OCI-LY7 (cell line): ENCODE results near the gene GNLY. TPM values are rescaled to one million over a fixed set of nuclear protein-coding genes. Genes with fewer than 3 reads are reported as not detected.

Experiments used
- BruUV-seq: library from RNA; stranded (reverse); fragments of 400-500 nt; replicated peaks from 2 replicates; lab custom pipeline; 2021; lab: Mats Ljungman, UMichigan
- CTCF ChIA-PET: fragments of 300-600 bp; sonication (Branson Sonifier 250); formaldehyde crosslinking; loops from one replicate; lab custom pipeline; 2022; ENCODE audit warnings: antibody characterized with exemption; ENCODE audit not compliant: unreplicated experiment; lab: Charles Lee
- POLR2A ChIA-PET: fragments of 300-600 bp; sonication (Branson Sonifier 250); formaldehyde crosslinking; loops from one replicate; lab custom pipeline; 2022; ENCODE audit warnings: antibody characterized with exemption; lab: Charles Lee
- DNase-seq: peaks from one replicate; pipeline ENCODE4 v3.0.0-alpha.2; 2015; ENCODE audit warnings: low spot score
- H2AFZ ChIP-seq: fragments of 200-600 bp; sonication (generic), shearing (Covaris generic); 2 replicates; pipeline ENCODE4 v1.6.1; 2014; ENCODE audit warnings: mild to moderate bottlenecking, antibody characterized with exemption, low read length, moderate library complexity
- H3K27ac ChIP-seq: fragments of 200-600 bp; sonication (generic); 2 replicates; pipeline ENCODE4 v1.5.1; 2014; ENCODE audit warnings: mixed run types, low read depth, mild to moderate bottlenecking, moderate library complexity, low read length, inconsistent platforms; ENCODE audit not compliant: poor library complexity, severe bottlenecking
- H3K36me3 ChIP-seq: fragments of 200-600 bp; sonication (generic); 2 replicates; pipeline ENCODE4 v1.6.1; 2014; ENCODE audit warnings: mild to moderate bottlenecking, antibody characterized with exemption, low read length, moderate library complexity, mixed read lengths; ENCODE audit not compliant: insufficient read depth
- H3K4me1 ChIP-seq: fragments of 200-600 bp; sonication (generic); 2 replicates; pipeline ENCODE4 v1.5.1; 2014; ENCODE audit warnings: mild to moderate bottlenecking, low read length; ENCODE audit not compliant: insufficient read depth, poor library complexity, severe bottlenecking
- H3K4me2 ChIP-seq: fragments of 200-600 bp; sonication (generic); 2 replicates; pipeline ENCODE4 v1.6.1; 2014; ENCODE audit warnings: mild to moderate bottlenecking, low read length
- H3K4me3 ChIP-seq: fragments of 200-600 bp; sonication (generic); 2 replicates; pipeline ENCODE4 v1.5.1; 2014; ENCODE audit warnings: mild to moderate bottlenecking, low read depth, low read length; ENCODE audit not compliant: poor library complexity, severe bottlenecking
- H3K79me2 ChIP-seq: fragments of 200-600 bp; sonication (generic); 2 replicates; pipeline ENCODE4 v1.6.1; 2016; ENCODE audit warnings: low read depth, mild to moderate bottlenecking, low read length, moderate library complexity, mixed read lengths; ENCODE audit not compliant: insufficient read depth
- H3K9me2 ChIP-seq: fragments of 200-600 bp; sonication (generic); 2 replicates; pipeline ENCODE4 v1.6.1; 2016; ENCODE audit warnings: mild to moderate bottlenecking, low read length, mixed read lengths; ENCODE audit not compliant: insufficient read depth
- H3K9me3 ChIP-seq: fragments of 200-600 bp; sonication (generic); 2 replicates; pipeline ENCODE4 v1.6.1; 2014; ENCODE audit warnings: mild to moderate bottlenecking, mixed run types, low read length, mixed read lengths
- H4K20me1 ChIP-seq: fragments of 200-600 bp; sonication (generic); 2 replicates; pipeline ENCODE4 v1.6.1; 2014; ENCODE audit warnings: mild to moderate bottlenecking, antibody characterized with exemption, low read length, moderate library complexity, mixed read lengths; ENCODE audit not compliant: insufficient read depth
- EZH2phosphoT487 ChIP-seq: fragments of 200-600 bp; sonication (generic); IDR thresholded peaks from 2 replicates; pipeline ENCODE4 v1.6.1; 2018; ENCODE audit warnings: low read depth, borderline replicate concordance, mild to moderate bottlenecking, mixed run types, antibody characterized with exemption, low read length, moderate library complexity, mixed read lengths
- intact Hi-C: fragments of 100-400 bp; cut with micrococcal nuclease; formaldehyde crosslinking; loops from one replicate; pipeline ENCODE4 v1.10.0; 2022; ENCODE audit not compliant: unreplicated experiment
- total RNA-seq, 2 experiments: library from RNA; depleted of rRNA in 1 of 2; stranded (reverse); fragments of >200 nt in 1 of 2; shearing (Covaris generic) in 1 of 2; gene quantifications; 2 replicates each; pipeline ENCODE4 v1.2.3, GENCODE V29; 2014 to 2022
- TF ChIP-seq, protein P1 (sequence below): fragments of 200-600 bp; sonication (generic); conservative IDR thresholded peaks from 2 replicates; pipeline ENCODE4 v1.5.1; 2014; ENCODE audit warnings: mild to moderate bottlenecking, antibody characterized with exemption, low read length, moderate library complexity, mixed read lengths

GNLY gene
- total RNA-seq, 2 experiments from 2014 or later, result not detected

DNA sequence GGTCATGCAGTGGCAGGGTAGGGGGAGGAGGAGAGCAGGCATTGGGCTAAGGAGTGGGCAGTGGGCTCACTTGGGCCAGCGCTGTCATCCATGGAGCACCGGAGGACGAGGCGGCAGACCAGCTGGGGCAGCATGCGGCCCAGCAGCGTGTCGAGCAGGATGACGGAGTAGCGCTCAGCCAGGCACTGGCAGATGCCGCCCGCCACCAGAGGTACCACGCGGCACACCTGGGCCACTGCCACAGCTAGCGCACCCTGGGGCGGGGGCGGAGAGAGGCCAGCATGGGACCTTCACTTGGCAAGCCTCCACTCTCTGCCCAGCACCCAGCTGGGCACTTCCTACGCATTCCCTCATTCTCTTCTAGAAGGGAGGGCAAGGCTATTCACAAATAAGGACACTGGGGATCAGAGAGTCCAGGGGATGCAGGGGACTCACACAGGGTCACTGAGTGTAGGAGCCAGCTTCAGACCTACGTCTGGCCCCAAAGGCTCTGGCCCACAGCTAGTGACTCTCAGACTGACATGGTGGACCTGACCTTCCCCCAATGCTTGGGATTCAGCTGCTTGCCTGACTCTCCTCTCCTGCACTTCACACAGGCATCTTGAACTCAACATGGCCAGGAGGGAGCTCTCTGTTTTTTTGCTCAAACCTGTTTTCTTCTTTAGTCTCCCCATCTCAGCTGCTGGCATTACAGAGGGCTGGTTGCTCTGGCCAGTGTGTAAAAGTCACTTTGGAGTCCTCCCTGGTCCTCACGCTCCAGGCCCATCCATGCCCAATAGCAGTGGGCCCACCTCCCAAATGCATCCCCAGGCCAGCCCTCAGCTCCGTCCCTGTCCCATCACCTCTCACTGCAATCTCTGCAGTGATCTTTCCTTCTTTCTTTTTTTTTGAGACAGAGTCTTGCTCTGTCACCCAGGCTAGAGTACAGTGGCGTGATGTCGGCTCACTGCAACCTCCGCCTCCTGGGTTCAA is 30.3 kb upstream of the GNLY start:
- no TSS peak for BruUV-seq
- no peaks in the 10 kb centered on the region for H3K9me2 ChIP-seq
- H3K4me1 ChIP-seq, result no peaks in the 10 kb centered on the region
- ChIA-PET CTCF (no interaction called here), POLR2A (interaction anchor here (0.5 kb wide), 1 partner anchor 31 kb away, joined by 6 read pairs; no protein-coding TSS in a partner anchor)
- TF ChIP-seq, protein P1, sequence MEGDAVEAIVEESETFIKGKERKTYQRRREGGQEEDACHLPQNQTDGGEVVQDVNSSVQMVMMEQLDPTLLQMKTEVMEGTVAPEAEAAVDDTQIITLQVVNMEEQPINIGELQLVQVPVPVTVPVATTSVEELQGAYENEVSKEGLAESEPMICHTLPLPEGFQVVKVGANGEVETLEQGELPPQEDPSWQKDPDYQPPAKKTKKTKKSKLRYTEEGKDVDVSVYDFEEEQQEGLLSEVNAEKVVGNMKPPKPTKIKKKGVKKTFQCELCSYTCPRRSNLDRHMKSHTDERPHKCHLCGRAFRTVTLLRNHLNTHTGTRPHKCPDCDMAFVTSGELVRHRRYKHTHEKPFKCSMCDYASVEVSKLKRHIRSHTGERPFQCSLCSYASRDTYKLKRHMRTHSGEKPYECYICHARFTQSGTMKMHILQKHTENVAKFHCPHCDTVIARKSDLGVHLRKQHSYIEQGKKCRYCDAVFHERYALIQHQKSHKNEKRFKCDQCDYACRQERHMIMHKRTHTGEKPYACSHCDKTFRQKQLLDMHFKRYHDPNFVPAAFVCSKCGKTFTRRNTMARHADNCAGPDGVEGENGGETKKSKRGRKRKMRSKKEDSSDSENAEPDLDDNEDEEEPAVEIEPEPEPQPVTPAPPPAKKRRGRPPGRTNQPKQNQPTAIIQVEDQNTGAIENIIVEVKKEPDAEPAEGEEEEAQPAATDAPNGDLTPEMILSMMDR, result no peak
- TF ChIP-seq EZH2phosphoT487, result no peak
- no peaks in the 10 kb centered on the region for H3K9me3 ChIP-seq
- H3K79me2 ChIP-seq, result no peaks in the 10 kb centered on the region
- no peak overlapping the region for H3K27ac ChIP-seq
- no peaks in the 10 kb centered on the region for H4K20me1 ChIP-seq
- no peak overlapping the region for H2AFZ ChIP-seq
- intact Hi-C loops, result no loop called here
- no peak overlapping the region for H3K4me3 ChIP-seq
- DNase-seq, result no peak
- H3K4me2 ChIP-seq, result no peak overlapping the region
- no peaks in the 10 kb centered on the region for H3K36me3 ChIP-seq

- no TSS peak for BruUV-seq
- intact Hi-C loops, result no loop called here
- Histone ChIP-seq H3K27ac (no peak overlapping the region), H3K36me3 (no peaks in the 10 kb centered on the region), H3K4me3 (no peak overlapping the region), H3K9me2 (no peaks in the 10 kb centered on the region), H3K9me3 (no peaks in the 10 kb centered on the region), H4K20me1 (no peaks in the 10 kb centered on the region), H2AFZ (no peak overlapping the region), H3K4me1 (peaks cover 4% of the 10 kb centered on the region), H3K79me2 (no peaks in the 10 kb centered on the region), H3K4me2 (no peak overlapping the region)
- no peak for DNase-seq
- CTCF ChIA-PET, result no interaction called here
- POLR2A ChIA-PET, result interaction anchor here (0.6 kb wide), 1 partner anchor 511 kb away, joined by 3 read pairs; no protein-coding TSS in a partner anchor
- no peak for TF ChIP-seq EZH2phosphoT487
- TF ChIP-seq, protein P1, result no peak
Measured at GRCh38 chr2:85665264-85665937, 28.8 kb upstream of the GNLY start.
